Endometrium (tissue), 2 donors: ENCODE results near the gene TUT7.
A peak's percentile ranks its signal among the peaks of the same experiment; 100 is the strongest.
"Not testable (repeated sequence)": the region's sequence is repeated elsewhere in the genome, so short reads cannot be mapped to it uniquely, and the experiment has no call there.

Source experiments
- FAIRE-seq: peaks from 2 replicates; lab custom pipeline; 2012; peaks lifted over from hg19 to GRCh38; lab: Jason Lieb, UNC
- donor health status: control.
- donor health status: control.

TUT7 gene

DNA sequence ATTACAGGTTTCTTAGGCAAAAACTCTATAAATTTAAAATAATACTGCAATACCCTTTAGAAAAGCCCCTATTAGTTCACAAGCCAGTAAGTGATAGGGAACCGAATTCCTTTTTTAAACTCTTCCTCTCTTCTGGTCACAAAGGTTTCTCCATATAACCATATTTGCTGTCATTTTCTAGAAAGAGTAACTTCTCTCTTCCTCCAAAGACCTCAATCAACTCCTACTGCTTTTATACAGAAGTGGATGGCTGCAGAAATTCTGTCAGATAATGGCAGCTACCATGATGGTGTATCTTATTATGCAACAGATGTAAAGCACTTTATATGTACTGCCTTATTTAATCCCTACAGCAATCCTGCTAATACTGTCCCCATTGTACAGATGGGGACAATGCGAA, 6.2 kb downstream of the TUT7 start:
- no peak for FAIRE-seq

DNA sequence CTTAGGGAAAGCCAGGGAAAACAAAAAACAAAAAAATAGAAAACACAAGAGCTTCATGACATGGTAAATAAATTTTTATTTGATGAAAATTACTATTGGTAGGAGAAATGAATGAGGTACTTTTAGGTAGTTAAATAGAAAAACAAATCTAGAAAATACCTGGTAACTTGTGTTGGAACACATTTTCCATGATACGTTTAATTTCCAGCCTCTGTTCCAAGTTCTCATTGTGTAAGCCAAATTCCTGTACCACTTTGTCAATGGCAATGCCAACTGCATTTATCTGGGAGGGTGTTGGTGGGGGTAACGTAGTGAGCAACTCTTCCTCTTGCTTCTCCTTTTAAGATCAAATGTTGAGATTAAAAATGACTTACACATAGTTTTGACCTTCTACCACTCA, 9.4 kb downstream of the TUT7 start:
- no peak for FAIRE-seq

DNA sequence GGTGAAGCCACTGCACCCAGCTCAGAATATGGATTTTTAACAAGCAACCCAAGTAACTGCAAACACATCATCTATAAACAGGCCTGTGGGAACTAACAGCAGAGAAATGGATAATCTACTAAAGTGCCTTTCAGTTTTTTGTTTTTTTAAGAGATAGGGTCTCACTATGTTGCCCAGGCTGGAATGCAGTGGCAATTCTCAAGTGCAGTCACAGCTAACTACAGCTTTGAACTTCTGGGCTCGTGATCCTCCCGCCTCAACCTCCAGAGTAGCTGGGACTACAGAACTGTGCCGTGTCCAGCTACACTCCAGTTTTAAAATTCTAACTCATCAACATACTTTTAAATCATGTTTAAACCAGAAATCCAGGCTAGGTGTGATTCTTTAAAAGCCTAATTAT, 11.9 kb downstream of the TUT7 start:
- no peak for FAIRE-seq

DNA sequence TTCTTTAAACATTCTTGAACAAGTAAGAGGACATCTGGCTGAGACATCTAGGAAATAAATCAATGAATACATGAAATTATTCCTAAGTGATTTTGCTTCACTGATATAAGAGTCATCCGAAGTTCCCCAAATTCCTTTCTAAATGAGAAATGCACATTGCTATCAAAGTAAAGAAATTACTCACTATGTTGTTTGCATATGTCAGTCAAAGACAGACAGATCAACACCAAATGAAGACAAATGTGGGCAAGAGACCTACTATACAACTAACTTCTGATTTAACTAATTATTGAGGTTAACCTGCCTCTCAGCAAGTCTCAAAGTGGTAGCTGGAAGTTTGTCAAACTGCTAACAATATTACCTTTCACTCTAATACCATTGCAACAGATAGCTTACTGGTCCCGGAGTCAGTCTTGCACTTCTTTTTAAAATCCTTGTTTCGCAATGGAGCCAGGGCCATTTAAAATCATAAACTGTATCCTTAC, 13.2 kb downstream of the TUT7 start:
- no peak for FAIRE-seq

DNA sequence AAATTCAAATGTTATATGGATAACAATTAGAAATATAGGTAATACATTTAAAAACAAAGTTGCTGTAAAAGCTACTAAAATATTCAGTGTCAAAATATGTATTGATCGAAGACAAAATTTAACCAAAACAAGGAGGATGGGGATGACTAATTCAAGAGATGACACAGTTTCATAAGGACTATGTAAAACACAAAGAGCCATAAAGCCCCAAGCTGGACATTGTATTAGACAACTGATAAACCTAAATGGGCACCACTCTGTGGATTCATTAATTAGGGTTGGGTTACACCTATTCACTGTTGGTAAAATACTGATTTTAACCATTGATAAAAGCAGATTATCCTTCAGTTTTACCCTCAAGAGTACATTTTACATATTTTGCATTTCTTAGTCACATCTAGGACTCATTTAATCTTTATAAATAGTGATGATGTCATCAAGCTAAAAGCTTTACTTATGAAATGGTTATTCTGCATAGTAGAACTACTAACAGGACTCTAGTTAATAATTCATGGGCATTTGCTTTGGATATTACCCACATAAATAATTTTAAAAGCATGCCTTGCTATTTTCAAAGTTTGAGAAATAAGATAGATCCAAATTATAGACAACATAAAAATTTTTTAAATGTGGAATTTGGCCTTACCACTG, 13.7 kb downstream of the TUT7 start:
- no peak for FAIRE-seq

DNA sequence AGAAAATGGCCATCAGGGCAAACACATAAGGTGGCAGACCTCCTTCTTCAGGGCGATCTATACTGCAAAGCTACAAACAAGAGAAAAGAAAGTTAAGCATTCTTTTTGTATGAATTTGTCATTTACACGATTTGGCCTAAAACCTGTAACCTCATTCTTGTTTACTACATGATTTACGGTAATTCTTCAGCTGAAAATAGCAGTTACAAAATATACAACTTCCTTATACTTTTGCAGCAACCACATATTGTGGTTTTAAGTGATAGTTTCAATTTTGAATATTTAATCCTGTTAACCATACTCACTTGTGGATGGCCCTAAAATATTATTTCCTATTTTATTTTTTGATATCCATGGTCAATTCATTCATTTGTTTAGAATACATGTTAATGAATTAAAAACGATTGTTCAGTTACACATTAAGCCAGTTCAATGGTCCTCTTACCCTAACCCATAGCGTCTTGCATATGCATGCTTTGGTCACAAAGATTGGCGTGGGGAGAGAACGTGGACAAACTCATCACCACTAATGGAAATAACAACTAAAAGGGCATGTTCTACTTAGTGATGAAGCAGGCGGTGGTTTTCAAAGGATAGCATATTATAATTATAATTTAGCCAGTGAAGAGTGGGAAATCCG, 16.6 kb downstream of the TUT7 start:
- peak; percentile 61 for FAIRE-seq

DNA sequence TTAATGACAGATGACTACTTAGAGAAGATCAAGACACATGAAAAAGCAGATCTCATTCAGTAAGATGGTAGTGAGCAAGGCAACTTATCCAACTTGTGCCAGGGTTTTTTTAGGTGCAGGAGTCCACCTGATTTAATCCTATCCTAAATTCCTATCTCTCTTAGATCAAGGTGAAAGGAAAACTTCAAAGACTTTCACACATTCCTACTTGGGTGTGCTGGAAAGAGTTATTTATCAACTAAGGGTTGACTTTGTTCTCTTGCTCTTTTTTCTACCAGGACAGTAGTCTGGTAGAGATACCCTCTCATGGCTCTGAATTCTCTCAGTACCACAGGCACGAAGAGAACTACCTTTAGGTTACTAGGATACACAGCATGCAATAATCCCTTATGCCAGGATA, 18.2 kb downstream of the TUT7 start:
- no peak for FAIRE-seq

DNA sequence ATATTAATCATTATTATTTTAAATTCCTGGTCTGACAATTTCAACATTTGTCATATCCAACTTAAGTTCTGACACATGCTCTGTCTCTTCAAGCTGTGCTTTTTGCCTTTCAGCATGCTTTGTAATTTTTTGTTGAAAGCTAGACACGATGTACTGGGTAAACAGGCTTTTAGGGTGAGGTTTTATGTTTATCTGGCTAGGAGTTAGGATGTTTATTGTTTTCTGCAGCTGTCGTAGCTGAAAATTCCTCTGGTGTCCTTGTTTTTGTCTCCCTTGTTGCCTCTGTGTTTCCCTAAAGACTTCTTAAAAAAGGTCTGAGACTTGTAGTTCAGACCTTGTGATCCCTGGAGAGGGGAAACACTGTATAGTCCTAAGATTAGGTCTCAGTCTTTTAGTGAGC, 20.6 kb downstream of the TUT7 start:
- FAIRE-seq = peak; percentile 58

DNA sequence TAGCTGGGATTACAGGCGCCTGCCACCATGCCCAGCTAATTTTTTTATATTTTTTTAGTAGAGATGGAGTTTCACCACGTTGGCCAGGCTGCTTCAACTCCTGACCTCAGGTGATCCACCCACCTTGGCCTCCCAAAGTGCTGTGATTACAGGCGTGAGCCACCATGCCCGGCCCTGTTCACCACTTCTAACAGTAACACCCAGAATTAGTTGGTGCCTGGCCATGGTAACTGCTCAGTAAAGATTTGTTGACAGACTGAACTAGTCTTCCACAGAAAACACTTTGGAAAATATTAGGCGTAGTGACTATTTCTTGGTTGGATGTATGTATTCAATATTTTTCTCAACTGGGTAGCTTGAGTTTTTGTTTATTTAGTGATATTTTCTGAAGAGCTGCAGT, 24.0 kb downstream of the TUT7 start:
- FAIRE-seq = no peak

DNA sequence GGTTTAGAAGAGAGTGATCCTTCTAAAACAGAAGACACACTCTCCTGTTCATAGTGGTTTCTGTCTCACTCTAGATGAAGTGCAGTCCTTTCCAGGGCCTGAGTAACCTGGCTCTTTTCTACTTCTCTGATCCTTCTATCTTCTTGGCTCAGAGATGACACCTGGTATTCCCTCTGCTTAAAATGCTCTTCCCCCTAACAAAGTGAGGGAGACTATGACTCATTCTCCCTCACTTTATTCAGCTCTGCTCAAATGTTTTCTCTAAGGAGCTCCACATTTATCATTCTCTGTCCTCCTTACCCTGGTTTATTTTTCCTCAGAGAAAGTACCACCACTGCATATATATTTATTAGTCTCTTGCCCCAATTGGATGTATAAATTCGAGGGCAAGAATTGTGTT, 24.6 kb downstream of the TUT7 start:
- no peak for FAIRE-seq

DNA sequence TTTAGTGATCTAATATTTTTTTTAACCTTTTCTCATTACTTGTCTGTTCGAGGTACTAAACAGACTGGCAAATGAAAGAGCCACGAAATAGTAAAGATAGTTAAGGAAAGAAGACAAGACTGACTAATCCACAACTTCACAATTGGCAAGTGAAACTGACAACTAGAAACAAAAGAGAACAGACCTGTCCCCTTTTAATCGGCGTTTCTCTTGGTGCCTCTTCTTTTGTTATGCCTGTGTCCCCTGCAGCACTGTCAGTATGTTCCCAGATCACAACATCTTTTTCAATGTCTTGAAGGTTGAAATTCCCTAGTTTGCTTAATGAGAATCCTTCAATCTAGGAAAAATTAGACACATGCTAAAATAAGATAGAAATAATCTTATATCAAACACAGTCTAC, 26.1 kb downstream of the TUT7 start:
- no peak for FAIRE-seq

DNA sequence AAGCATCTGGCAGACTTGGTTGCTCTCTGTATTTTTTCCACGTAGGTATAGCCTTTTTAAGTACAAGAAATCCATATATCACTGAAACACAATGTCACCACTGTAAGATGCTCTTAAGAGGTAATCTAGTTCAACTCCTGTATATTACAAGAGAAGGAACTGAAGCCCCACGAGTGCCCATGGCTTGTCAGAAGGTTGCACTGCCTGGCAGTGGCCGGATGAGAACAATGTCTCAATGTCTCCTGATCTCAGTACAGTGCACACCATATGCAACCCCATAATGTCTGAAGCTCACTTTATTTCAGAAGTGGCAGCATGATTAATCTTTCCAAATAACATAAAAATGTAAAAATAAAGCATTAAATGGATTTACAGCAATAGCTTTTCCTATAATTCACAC, 27.7 kb downstream of the TUT7 start:
- FAIRE-seq = no peak

DNA sequence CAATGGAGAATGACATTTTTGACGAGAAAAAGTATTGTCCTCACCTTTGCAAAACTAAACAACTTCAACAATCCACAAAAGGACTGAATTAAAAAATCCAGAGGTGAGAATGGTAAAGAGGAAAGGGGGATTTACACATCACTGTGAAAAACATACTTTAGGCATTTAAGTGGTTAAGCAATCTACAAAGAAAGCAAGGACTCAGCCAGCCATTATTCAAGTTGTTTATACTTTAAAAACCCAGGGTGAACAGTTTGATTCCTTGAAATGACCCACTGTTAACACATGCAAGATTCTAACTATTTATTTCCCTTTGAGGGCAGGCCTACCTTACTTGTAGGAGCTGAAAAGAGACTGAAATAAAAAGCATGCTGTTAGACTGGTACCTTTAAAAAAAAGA, 29.3 kb downstream of the TUT7 start:
- no peak for FAIRE-seq

DNA sequence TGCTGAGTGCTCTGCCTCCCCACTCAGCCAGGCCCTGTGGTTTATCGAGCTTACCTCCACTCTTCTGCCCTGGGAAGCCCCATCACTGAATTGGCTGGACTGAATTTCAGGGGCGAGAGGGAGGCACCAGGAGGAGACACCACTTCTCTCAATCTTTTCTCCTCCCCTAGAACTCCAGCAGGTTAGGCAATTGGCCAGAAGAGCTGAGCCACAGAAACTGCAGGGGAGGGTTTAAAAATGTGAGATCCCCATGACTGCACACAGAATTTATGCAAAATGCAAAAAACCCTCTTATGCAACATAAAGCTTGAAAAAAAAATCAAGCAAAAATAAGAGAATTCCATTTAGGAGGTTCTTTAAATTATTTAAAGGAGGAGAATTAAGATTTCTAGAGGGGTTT, 29.9 kb downstream of the TUT7 start:
- no peak for FAIRE-seq

DNA sequence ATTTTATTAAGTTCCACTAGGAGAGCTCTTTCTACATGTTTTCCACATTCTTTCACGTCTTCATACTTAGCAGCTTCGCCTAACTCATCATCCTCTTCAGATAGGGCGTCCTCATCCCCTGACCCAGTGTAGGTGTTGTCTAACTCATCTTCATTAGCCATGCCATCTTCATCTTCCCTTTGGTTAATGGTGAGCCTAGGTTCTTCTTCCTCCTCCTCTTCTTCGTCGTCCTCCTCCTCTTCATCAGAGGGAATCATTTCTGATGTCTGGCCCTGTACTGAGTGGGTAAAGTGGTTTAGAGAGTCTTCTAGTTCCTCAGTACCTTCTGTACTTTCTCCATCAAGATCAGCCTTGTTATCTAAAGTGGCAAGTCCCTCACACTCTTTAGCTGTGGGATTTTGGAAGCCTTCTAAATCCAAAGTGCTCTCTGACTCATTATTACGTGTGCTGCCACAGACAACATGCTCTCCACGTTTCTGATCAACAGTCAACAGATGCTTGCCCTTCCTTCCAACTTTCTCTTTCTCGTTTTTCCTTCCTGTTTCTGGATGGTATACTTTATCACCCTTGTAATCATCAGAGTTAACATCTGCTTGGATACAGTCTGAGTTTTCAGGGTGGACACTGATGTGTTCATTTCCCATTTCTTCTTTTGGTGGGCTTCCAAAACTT, 31.1 kb downstream of the TUT7 start:
- no peak for FAIRE-seq

DNA sequence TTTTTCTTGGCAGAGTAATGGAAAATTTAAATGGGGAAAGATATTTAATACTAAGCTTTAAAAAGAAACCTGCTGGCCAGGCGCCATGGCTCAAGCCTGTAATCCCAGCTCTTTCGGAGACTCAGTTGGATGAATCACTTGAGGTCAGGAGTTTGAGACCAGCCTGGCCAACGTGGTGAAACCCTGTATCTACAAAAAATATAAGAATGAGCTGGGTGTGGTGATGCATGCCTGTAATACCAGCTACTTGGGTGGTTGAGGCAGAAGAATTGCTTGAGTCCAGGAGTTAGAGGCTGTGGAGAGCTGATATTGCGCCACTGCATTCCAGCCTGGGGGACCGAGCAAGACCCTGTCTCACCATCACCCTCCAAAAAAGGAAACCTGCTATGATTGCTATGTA, 32.8 kb downstream of the TUT7 start:
- FAIRE-seq = no peak

DNA sequence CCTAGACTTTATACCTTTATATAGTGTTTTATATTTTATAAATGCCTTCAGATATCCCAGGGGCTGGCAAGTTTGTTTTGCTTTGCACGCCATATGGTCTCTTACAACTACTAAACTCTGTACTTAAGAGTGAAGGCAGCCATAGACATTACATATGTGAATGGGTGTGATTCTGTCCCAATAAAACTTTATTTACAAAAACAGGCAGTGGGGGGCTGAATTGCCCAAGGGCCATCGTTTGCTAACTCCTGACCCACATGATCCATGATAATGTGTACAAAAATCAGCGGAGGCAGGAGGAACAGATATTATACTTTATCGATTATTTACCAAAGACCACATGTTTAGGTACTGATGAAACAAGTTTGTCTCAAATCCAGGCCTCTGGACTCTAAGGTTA, 36.0 kb downstream of the TUT7 start:
- FAIRE-seq = no peak

DNA sequence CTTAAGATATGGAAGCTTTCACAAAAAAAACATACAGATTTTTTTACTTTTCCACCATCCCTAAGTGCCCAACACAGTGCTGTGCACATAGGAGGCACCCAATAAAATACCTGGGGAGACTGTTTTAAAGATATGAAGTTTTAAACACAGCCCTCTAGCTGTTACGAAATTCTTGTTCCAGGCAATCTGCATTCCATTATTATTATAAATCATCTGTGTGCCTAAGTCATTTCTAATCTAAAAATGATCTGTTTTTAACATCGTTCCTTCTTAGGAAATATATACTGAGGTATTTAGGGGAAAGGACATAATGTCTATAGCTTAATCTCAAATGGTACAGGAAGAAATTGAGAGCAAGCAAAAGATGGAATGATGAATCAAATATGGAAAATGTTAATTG, 39.1 kb downstream of the TUT7 start:
- FAIRE-seq = no peak

DNA sequence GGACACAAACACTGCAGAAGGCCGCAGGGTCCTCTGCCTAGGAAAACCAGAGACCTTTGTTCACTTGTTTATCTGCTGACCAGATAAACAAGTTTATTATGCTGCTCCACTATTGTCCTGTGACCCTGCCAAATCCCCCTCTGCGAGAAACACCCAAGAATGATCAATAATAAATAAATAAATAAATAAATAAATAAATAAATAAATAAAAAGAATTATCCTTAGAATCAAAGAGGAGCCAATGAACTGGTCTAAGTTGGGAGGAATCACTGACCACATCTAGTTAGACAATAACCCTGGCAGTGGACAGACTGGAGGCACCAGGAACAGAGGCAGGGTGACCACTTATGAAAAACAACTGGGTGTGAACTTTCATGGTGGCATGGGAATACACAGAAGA, 41.3 kb downstream of the TUT7 start:
- not testable (repeated sequence) for FAIRE-seq

DNA sequence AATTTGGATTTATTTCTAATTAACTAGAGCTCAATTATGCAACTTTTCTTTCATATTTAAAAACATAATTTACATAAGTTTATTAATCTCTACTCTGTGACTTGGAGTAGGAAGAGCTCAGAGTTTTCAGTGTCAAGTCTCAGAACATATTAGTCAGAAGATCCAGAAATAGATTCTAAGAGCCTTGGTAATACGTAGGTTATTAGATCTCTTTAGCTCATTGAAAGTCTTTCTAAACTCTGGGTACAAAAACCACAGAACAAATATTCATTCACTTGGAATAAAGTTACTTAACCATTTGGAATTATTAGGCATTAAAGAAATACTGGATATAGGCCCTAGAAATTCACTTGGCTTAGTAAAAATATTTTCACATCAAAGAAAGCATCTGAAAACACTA, 45.5 kb downstream of the TUT7 start:
- no peak for FAIRE-seq

DNA sequence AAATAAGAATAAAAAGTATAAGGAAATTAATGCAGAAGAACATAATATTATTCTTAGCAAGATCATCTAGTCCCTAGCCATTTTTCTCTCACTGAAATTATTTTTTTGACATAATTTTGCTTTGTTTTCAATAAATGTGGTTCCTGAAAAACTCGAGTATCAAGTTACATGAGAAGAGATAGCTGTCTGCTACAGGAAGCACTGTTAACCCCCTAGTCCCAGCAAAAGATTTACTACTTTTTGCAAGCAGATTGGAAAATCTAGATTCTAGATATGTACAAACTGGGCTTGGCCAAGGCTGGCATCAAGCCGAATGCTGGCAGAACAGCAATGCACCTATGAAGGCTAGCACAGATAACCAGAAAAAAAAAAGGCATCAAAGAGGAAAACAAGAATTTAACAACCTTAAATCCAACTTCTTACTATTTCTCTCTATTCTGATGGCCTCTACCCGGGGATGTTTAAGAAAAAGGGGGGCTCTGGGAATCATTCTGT, 49.9 kb downstream of the TUT7 start:
- FAIRE-seq = no peak

DNA sequence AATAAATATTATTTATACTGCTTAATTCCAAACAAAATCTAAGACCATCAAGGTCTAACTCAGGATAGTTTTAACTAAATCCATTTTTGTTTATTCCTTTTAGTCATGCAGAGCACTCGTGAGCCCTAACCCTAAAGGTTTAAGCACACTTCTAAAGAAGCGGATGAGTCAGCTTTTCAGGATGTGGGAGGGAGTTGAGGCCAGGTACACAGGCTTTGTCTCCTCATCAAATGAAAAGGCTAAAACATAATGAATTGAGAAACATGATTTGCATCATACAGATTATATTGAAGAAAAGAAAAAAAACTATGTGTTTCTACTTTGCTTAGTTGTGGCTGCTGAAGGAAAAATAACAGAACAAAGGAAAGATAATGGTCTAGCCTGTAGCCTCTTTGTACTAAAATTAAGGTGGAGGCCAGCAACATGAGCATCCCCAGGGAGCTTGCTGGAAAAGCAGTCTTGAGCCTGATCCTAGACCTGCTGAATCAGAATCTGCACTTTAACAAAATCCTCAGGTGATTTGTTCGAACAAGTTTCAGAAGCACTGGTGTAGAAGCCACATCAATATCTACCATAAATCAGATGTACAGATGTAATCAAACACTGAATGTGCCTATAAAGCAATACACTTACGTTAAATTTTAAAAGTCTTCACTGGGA, 50.8 kb downstream of the TUT7 start:
- no peak for FAIRE-seq

DNA sequence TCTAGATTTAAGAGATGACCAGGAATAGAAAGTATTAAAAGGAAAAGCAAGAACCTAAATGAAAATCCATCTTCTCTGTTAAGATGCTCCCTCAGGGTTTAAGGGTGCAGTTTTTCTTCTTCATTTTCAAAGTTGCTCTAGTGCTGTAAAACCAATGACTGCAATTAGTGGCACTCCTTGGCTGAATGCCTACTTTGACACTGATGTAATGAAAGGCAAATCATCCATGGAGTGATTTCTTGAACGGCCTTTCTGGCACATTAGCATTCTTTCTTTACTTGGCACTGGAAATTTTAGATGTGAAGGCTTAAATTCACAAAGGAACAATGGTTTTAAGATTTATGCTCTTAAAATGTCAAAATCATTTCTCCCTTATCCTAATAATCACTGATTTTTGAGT, 52.5 kb downstream of the TUT7 start:
- FAIRE-seq = no peak
